Progenitor cell of endocrine pancreas (in vitro differentiated cells): ENCODE measurements around the gene ARHGEF4. TPM values are rescaled to one million over a fixed set of nuclear protein-coding genes. Genes with fewer than 3 reads are reported as not detected.
A peak's percentile ranks its signal among the peaks of the same experiment; 100 is the strongest.

Experiments used
- DNase-seq: peaks from one replicate; pipeline ENCODE4 v3.0.0; 2021; ENCODE audit warnings: low spot score; ENCODE audit not compliant: unreplicated experiment
- H3K27ac Mint-ChIP-seq: 2 replicates; pipeline ENCODE4 v1.8.0; 2021; ENCODE audit warnings: mild to moderate bottlenecking, moderate library complexity, mixed read lengths
- H3K27me3 Mint-ChIP-seq: 2 replicates; pipeline ENCODE4 v1.8.0; 2021; ENCODE audit warnings: mixed read lengths
- H3K36me3 Mint-ChIP-seq: 2 replicates; pipeline ENCODE4 v1.8.0; 2022; ENCODE audit warnings: mixed read lengths; ENCODE audit not compliant: insufficient read depth
- H3K4me1 Mint-ChIP-seq: 2 replicates; pipeline ENCODE4 v1.8.0; 2021; ENCODE audit warnings: low read depth, mixed read lengths
- H3K4me3 Mint-ChIP-seq: 2 replicates; pipeline ENCODE4 v1.8.0; 2021; ENCODE audit warnings: low read depth, mild to moderate bottlenecking, moderate library complexity, mixed read lengths
- H3K9me3 Mint-ChIP-seq: 2 replicates; pipeline ENCODE4 v1.8.0; 2021; ENCODE audit warnings: low read depth, mixed read lengths
- total RNA-seq: library from RNA; stranded (reverse); gene quantifications from 2 replicates; pipeline ENCODE4 v1.2.1, GENCODE V29; 2021
- TF ChIP-seq, protein P1 (sequence below): fragments of 200-600 bp; sonication (generic); IDR thresholded peaks from one replicate; pipeline ENCODE4 v1.5.0; 2021; ENCODE audit warnings: antibody characterized with exemption, mild to moderate bottlenecking; ENCODE audit not compliant: unreplicated experiment

The ARHGEF4 gene
- total RNA-seq, 1 donor from 2014 or later: 5.6 TPM

DNA sequence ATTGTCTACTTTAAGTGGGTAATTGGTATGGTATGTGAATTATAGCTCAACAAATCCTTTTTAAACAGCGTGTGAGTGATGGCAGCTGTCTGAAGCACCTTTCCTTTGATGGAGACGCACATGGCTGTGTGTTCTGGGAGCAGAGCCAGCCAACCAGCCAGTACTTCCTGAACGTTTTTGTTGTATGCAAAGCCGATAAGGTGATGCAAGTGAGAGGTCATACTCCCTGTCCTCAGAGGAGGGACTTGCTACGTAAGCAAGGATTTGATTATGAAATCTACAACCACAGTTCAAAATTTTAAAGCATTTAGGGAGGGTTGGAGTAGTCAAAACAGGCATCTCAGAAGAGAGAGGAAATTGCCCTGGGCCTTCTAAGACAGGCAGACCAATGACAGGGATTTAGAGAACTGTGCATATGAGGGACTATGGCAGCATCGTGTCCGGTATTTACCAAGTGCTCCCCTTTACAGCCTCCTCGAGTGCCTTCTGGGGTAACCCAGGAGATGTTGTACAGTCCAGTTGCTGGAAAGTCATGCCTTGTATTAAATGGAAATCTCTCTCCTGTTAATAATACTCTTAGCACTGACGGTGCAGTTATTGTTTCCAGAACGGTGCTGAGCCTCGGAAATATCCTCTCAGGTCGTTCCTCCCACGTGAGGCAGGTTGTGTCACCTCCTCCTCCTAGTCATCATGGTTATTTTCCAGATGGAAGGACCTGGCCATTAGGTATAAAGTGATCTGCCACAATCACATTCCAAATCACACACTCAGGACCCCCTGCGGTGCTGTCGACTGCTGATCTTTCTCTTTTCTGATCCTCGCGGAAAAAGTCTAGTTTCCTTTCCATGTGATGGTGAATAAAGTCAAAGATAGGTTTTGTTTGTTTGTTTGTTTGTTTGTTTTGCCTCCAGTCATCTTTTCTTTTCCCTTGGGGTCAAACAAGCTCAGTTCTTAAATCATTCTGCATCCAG, 28.4 kb downstream of the ARHGEF4 start:
- H3K27ac Mint-ChIP-seq: peak overlapping the region; percentile 50
- no peak for DNase-seq
- no peak overlapping the region for H3K4me3 Mint-ChIP-seq
- TF ChIP-seq, protein P1, sequence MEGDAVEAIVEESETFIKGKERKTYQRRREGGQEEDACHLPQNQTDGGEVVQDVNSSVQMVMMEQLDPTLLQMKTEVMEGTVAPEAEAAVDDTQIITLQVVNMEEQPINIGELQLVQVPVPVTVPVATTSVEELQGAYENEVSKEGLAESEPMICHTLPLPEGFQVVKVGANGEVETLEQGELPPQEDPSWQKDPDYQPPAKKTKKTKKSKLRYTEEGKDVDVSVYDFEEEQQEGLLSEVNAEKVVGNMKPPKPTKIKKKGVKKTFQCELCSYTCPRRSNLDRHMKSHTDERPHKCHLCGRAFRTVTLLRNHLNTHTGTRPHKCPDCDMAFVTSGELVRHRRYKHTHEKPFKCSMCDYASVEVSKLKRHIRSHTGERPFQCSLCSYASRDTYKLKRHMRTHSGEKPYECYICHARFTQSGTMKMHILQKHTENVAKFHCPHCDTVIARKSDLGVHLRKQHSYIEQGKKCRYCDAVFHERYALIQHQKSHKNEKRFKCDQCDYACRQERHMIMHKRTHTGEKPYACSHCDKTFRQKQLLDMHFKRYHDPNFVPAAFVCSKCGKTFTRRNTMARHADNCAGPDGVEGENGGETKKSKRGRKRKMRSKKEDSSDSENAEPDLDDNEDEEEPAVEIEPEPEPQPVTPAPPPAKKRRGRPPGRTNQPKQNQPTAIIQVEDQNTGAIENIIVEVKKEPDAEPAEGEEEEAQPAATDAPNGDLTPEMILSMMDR: no peak
- H3K4me1 Mint-ChIP-seq: peaks cover 3% of the 10 kb centered on the region
- H3K36me3 Mint-ChIP-seq: no peaks in the 10 kb centered on the region
- no peaks in the 10 kb centered on the region for H3K9me3 Mint-ChIP-seq
- peaks cover 14% of the 10 kb centered on the region for H3K27me3 Mint-ChIP-seq

DNA sequence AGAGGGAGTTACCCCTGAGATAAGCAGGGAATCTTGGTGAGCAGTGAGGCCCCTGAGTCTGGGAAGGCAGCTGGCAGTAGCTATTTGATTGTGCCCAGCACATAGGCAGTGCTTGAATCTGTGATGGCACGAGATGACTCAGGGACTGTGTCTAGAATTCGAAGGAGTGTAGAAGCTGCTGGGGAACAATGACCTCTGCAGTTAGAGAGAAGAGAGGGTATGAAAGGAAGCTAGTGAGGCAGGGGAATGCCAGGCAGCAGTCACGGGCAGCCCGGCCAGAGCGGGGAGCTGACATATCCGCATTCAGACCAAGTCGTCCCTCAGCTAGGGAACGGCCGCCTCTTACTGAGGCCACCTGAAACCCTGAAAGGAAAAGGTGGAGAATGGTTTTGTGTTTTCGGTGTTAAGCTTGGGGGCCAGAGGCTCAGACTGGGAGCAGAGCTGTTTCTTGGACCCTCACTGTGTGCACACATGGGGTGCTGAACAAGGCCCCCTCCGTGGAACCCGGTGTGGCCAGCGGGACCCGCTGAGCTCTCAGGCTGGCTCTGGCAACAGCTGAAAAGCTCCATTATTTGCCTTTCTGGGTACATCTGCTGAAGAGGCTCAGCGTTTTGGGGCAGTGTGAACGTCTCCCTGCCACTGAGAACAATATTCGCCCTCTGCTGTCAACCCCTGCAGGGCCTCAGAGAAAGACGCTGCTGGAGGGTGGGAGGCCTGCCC, 32.9 kb downstream of the ARHGEF4 start:
- no peak for DNase-seq
- Mint-ChIP-seq H3K9me3 (no peaks in the 10 kb centered on the region), H3K36me3 (no peaks in the 10 kb centered on the region), H3K4me1 (peaks cover 3% of the 10 kb centered on the region), H3K4me3 (no peak overlapping the region), H3K27me3 (peaks cover 17% of the 10 kb centered on the region), H3K27ac (no peak overlapping the region)
- TF ChIP-seq, protein P1: no peak

DNA sequence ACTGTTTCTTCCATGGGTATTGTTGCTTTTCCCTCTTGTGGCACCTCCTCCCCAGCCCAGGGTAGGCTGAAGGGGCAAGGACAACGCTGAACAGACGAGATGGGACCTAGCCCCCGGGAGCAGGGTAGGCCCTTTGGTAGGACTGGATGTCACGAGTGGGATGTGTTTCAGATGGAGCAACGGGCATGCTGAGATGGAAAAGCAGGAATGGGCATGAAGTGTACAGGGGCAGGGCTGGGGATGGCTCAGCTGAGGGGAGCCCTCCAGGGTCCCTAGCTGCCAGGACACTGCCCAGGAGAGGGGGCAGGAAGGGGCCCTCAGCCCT, 33.4 kb downstream of the ARHGEF4 start:
- no peak for DNase-seq
- TF ChIP-seq, protein P1: no peak
- peaks cover 3% of the 10 kb centered on the region for H3K4me1 Mint-ChIP-seq
- no peaks in the 10 kb centered on the region for H3K9me3 Mint-ChIP-seq
- H3K4me3 Mint-ChIP-seq: no peak overlapping the region
- no peak overlapping the region for H3K27ac Mint-ChIP-seq
- H3K27me3 Mint-ChIP-seq: peaks cover 19% of the 10 kb centered on the region
- H3K36me3 Mint-ChIP-seq: no peaks in the 10 kb centered on the region

DNA sequence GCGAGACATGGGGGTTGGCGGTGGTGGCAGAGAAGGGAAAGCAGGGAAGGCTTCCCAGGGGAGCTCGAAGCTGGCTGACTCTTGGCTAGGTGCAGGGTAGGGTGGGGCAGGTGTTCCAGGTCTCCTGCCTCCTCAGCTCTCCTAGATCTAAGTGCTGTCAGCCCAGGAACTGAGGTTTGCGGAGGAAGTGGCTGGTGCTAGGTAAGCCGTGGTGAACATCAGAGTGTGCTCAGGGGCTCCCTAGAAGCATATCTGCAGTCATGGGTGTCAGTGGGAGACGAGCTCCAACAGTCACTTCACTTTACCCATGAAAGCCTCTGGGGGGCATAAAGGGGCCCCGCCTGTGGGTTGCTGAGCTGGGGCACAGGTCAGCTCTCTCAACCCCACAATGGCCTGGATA, 34.1 kb downstream of the ARHGEF4 start:
- Mint-ChIP-seq H3K9me3 (no peaks in the 10 kb centered on the region), H3K27me3 (peaks cover 17% of the 10 kb centered on the region), H3K4me1 (peaks cover 3% of the 10 kb centered on the region), H3K27ac (no peak overlapping the region), H3K36me3 (no peaks in the 10 kb centered on the region), H3K4me3 (no peak overlapping the region)
- no peak for DNase-seq
- TF ChIP-seq, protein P1: no peak

DNA sequence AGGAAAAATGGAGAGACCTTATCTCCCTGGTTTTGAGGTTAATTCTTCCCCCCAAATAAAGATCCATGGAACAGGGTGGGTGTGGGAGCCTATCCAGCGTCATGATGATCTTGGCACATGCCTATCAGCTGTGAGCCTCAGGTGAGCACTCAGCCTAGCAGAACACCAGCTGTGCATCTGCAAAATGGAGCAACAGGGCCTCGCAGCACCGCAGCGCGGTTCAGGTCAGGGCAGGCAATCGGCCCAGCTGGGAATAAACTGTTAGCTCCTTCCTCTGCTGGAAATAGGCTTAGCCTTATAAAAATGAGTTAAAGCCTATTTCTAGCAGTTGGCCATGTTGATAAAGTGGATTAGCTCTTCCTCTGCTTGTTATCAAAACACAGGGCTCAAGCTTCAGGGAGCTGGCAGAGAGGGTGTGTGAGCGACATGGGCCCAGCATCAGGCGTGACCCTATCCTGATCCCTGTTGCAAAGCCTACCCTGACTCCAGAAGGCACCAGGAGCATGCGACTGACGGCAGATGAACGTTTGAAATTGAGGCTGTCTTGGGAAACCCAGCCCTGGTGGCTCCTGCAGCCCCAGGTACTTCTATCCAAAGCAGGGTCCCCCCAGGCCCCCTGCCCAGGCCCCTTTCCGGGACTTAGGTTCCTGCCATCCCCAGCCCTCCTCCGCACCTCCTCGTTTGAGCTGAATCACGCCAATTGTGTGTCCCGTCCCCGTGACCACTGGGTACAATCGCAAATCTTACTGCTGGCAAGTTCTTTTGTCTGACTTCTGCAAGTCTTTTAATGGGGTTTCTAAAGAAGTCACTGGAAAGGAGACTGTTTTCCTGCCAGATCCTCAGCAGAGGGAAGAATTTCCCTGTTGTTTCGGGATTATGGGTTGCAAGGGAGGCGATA, 35.4 kb downstream of the ARHGEF4 start:
- no peaks in the 10 kb centered on the region for H3K9me3 Mint-ChIP-seq
- H3K4me3 Mint-ChIP-seq: no peak overlapping the region
- TF ChIP-seq, protein P1: no peak
- H3K36me3 Mint-ChIP-seq: no peaks in the 10 kb centered on the region
- no peaks in the 10 kb centered on the region for H3K4me1 Mint-ChIP-seq
- no peak overlapping the region for H3K27ac Mint-ChIP-seq
- no peak for DNase-seq
- peaks cover 17% of the 10 kb centered on the region for H3K27me3 Mint-ChIP-seq
